Dedifferentiated amniotic fluid mesenchymal stem cell (primary cell): ENCODE measurements around the gene CBARP.
A peak's percentile ranks its signal among the peaks of the same experiment; 100 is the strongest.
"Not testable (repeated sequence)": the region's sequence is repeated elsewhere in the genome, so short reads cannot be mapped to it uniquely, and the experiment has no call there.

ENCODE experiments used
- DNase-seq: peaks from one replicate; pipeline ENCODE4 v3.0.0-alpha.2; 2016; ENCODE audit errors: extremely low spot score

The CBARP gene

DNA sequence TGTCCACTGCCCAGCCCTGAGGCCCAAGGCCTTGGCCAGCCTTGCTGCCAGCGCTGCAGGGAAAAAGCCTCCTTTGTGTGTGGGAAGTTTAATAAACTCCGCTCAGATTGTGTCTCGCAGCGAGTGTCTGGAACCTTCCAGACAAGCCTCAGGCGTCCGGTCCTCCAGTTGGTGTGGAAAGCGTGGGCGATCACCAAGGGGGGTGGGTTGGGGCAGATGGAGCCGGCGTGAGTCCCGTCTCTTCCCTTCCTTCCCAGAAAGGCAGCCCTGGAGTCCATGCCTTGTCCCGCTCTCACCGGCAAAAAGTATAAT is 27.6 kb downstream of the CBARP start:
- DNase-seq = no peak

DNA sequence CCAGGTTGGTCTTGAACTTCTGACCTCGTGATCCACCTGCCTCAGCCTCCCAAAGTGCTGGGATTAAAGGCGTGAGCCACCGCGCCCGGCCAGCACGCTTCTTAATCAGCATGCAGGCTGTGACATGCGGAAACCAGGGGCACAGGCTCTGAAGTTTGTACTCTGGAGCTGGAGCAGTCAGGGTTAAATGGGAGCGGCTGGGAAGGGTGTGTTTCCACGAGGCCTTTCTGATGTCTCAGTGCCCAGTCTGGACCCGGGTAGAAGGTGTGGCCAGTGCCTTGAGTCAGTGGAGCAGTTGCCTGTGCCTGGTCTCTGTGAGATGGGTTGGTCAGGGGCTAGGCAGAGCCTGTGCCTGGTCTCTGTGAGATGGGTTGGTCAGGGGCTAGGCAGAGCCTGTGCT is 29.0 kb downstream of the CBARP start:
- not testable (repeated sequence) for DNase-seq

DNA sequence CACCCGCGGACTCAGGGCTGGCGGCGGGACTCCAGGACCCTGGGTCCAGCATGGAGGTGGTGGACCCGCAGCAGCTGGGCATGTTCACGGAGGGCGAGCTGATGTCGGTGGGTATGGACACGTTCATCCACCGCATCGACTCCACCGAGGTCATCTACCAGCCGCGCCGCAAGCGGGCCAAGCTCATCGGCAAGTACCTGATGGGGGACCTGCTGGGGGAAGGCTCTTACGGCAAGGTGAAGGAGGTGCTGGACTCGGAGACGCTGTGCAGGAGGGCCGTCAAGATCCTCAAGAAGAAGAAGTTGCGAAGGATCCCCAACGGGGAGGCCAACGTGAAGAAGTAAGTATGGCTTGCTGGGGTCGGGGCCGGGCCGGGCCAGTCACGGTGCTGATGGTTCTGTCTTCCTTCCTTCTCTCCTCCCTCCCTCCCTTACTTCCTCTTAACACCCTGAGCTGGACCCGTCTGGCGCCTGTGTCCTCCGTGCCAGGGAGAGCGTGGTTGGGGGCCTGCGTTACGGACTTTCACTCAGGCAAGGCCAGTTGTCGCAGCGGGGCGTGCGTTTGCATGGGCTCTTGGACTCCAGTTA is 30.8 kb downstream of the CBARP start:
- no peak for DNase-seq

DNA sequence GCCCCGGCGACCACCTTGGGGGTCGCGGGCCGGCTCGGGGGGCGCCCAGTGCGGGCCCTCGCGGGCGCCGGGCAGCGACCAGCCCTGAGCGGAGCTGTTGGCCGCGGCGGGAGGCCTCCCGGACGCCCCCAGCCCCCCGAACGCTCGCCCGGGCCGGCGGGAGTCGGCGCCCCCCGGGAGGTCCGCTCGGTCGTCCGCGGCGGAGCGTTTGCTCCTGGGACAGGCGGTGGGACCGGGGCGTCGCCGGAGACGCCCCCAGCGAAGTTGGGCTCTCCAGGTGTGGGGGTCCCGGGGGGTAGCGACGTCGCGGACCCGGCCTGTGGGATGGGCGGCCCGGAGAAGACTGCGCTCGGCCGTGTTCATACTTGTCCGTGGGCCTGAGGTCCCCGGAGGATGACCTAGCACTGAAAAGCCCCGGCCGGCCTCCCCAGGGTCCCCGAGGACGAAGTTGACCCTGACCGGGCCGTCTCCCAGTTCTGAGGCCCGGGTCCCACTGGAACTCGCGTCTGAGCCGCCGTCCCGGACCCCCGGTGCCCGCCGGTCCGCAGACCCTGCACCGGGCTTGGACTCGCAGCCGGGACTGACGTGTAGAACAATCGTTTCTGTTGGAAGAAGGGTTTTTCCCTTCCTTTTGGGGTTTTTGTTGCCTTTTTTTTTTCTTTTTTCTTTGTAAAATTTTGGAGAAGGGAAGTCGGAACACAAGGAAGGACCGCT is 31.5 kb downstream of the CBARP start:
- DNase-seq = no peak

DNA sequence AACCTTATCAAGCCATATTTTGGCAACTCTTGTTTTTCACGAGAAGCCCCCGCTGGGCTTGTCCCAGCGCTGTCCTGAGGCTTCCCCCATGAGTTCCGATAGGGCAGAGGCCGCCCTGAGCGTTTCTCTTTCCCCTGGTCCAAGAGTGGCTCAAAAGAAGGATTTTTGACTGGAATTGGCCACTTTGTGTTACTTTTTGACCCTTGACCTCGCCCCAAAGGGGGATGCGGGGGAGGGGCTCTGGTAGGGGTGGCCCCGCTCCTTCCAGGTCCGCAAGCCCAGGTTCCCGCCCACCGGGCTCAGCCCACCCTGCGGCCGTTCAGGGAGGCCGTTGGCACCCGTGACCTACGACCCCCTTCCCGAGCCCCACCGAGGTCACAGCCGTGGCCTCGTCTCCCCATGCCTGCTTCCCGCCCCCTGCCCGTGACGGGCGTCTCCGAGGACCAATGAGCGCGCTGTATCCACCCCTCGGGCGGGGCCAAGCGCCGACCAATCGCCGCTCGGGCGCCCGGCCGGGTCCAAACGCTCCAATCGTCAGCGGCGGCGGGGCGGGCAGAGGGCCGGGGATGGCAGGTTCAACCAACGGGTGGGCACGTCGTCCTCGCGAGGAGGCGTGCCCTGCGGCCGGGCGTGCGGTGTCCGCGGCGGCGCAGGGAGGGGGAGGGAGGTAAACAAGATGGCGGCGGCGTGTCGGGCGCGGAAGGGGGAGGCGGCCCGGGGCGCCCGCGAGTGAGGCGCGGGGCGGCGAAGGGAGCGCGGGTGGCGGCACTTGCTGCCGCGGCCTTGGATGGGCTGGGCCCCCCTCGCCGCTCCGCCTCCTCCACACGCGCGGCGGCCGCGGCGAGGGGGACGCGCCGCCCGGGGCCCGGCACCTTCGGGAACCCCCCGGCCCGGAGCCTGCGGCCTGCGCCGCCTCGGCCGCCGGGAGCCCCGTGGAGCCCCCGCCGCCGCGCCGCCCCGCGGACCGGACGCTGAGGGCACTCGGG is 32.4 kb downstream of the CBARP start, which contains the start of gene STK11:
STK11 (plus strand) TSS at position 665 of the 986 bp plus-strand sequence. CDS start 1,136 bp downstream, outside the sequence.
- peak; percentile 97 for DNase-seq

DNA sequence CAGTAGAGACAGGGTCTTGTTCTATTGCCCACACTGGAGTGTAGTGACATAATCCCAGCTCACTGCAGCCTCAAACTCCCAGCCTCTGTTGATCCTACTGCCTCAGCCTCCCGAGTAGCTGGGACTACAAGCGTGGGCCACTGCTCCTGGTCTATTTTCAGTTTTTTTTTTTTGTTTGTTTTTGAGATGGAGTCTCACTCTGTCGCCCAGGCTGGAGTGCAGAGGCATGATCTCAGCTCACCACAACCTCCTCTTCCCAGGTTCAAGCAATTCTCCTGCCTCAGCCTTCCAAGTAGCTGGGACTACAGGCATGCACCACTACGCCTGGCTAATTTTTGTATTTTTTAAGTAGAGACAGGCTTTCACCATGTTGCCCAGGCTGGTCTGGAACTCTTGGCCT is 37.2 kb downstream of the CBARP start:
- DNase-seq = not testable (repeated sequence)

DNA sequence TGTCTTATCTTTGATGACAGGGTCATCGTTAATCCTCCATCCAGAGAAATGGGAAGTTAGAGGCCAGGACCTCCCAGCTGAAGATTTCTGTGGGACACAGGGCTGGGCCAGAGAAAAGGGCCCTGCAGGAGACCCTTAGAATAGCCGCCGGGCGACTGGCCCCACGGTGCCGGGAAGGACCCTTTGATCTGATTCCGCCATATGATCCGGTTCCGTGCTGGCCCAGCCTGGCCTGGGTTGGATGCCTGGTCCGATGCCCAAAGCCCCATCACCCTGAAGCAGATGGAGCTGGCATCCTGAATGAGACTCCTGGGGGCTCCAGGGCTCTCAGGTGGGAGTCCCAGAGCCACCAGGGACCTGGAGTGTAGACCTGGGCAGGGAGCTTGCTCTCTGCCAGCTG is 38.3 kb downstream of the CBARP start:
- DNase-seq = no peak

DNA sequence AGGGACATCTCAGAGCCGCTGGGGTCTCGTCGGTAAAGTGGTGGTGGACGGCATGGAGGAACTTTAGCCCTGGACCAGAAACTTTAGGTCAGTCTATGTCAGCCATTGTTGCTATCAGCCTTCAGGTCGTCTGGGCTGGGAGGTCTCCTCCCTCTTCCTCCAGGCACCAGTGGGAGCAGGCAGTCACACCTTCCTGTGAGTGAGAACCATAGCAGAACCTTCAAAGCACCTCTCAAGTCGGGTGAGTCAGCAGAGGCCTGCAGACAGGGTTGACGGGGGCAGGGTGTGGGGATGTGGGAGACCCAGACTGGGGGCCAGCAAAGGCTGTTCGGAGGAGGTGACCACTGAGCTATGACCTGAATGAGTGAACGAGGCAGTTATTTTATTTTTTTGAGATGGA is 48.4 kb downstream of the CBARP start:
- no peak for DNase-seq

DNA sequence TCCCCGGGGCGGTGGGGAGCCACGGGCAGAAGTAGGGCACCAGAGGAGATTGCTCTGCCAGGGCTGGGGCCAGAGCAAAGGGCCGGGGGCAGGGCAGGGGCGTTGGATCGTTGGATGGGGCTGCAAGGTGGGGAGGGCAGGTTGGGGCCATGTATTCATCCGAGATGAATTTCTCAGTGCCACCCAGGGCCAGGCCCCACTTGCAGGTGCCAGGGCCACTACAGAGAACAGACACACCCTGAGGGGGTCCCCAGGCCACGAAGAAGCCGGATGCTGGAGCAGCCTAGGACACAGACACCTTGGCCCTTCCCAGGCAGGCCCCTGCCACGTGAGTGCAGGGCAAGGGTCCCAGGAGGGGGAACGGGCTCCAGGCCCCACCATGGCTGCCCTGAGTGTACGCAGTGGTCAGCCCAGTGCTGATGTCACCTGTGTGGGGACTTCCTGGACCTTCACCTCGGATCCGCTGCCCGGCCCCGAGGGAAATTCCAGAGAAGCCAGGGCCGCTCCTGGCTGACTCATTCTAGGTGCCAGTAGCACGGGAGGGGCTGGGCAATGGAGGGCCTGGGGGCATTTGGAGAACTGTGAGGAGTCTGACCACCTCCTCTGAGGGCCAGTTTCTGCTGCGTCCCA is 54.1 kb downstream of the CBARP start:
- DNase-seq = no peak

DNA sequence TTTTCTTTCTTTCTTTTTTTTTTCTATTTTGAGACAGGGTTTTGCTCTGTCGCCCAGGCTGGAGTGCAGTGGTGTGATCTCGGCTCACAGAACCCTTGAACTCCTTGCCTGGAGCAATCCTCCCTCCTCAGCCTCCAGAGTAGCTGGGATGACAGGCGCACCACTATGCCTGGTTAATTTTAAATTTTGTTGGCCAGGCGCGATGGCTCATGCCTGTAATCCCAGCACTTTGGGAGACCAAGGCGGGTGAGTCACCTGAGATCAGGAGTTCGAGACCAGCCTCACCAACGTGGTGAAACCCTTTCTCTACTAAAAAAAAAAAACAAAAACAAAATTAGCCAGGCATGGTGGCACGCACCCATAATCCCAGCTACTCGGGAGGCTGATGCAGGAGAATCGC is 55.1 kb downstream of the CBARP start:
- no peak for DNase-seq

DNA sequence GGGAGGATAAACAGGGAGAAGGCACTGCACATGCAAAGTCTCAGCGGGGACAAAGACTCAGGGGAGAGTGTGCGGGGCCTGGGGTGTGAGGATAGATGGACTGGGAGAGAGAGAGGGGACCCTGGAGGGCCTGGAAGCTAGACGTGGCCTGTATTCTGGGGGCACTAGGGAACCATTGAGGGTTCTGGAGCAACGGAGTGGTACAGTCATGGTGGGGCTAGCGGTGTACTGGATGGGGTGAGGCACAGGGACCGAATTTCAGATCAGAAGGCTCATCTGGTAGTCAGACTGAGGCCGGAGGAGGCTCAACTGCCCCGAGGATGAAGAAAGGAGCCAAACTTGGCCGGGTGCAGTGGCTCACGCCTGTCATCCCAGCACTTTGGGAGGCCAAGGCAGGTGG is 55.7 kb downstream of the CBARP start:
- DNase-seq = no peak

DNA sequence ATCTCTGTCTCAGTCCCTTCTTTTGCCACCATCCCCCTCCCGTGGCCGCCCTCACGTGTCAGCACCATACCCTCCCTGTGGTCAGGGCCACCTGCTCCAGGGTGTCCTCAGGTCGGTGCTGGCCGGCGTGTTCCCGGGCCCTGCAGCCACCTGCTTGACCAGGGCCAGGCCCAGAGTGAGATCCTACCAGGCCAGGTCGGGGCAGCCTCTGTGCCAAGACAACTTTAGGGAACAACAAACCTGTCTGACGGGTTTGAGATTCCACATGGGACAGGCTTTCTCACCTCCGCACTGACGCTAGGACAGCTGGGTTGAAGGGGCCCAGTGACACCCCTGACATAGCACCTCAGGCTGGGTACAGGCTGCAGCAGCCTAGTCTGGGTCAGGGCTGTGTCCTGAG is 56.2 kb downstream of the CBARP start:
- DNase-seq = no peak
